HG03045 (cell line): ENCODE data around the gene SMIM41.
A peak's percentile ranks its signal among the peaks of the same experiment; 100 is the strongest.

Source experiments
- ATAC-seq: cut with Tn5 transposase; IDR thresholded peaks from one replicate; pipeline ENCODE4 v1.9.1; 2021; ENCODE audit warnings: mild to moderate bottlenecking, moderate library complexity; ENCODE audit not compliant: unreplicated experiment

Gene SMIM41

DNA sequence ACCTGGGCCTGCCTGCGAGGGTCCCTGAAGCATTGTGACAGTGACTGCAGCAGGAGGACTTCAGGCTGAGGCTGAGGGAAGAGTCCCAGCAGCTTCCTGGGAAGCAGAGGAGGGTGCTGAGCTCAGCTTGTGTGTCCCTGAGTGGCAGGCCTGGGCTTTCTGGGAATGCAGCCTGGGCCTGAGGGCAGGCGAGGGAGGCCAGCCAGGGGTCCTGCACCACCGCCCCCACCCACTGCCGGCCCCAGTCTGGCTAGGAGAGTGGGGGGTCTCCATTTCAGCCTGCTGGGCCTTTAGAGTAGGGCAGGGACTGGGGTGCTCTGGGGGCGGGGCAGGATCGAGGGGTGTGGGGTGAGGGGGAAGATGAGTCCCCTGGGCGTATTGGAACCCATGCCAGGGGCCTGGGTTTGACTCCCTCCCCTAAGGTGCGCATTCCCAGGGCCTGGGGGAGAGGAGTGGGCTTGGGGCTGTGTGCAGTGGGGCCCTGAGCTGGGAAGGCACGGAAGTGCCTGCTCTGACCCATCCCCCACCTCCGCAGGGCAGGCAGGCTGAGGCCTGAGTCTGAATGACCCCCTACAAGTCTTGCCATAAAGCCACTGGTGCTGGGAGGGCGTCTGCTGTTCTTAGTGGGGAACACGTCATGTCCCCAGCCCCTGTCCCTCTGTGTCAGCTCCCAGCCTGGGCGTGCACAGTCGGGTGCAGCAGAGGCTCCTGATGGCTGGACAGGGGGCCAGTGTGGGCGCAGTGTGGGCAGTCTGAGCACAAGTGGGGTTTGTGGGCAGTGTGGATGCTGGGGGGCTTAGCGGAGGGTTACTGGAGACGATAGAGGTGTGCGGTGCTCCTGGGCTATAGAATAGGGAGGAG lies 66.0 kb downstream of the SMIM41 start:
- no peak for ATAC-seq

DNA sequence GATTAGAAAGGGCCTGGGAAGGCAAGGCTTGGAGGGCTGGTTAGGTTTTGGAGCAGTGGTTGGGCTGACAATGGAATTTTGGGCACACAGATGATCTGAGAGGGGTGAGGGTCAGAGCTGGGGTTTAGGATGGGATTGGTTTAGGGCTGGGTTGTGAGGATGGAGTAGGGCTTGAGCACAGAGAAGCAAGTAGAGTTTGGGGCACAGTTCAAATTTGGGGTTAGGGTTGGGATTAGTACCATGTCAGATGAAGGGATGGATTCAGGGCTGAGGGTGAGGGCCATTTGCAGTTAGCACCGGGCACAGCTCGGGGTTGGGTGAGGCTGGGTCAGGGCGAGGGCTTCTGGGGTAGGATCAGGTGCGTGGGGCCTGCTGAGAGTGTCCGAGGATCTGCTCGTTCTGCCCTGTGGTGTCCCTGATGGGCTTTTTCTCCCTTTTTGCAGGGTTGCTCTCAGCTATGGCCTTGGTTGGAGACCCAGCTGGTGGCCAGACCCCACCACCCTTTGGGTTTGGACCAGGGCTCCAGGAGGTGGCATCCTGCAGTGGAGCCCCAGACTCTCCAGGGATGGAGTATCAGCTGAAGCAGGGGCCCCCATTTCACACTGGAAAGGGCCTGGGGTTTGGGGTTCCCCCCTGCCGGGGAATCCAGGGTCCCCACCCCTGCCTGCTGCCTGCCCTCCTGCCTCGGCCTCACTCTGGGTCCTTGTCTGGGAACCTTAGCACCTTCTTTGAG lies 66.8 kb downstream of the SMIM41 start:
- no peak for ATAC-seq

DNA sequence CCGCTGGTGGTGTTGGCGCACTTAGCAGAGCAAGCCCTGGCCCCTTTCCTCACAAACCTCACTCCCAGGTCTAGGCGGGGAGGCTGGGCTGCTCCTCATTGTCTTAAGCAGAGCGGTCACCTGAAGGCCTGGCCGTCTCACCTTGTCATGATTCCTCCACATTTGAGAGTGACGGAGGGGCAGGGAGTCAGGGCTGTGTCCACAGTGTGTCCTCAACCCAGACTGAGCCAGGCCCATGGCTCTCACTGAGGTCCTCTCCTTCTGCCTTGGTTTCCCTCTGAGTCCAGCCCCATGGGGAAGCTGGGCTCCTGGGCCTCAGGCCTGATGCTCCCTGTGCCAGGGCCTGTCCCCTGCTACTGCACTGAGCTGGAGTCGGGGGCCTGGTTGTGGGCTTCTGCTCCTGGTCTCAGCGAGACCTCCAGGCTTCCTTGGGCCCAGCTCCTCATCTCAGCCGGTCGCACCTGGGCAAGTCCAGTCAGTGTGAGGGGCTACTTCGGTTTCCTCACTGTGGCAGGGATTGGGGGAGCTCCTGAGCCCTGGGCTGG lies 67.4 kb downstream of the SMIM41 start:
- ATAC-seq, result no peak

DNA sequence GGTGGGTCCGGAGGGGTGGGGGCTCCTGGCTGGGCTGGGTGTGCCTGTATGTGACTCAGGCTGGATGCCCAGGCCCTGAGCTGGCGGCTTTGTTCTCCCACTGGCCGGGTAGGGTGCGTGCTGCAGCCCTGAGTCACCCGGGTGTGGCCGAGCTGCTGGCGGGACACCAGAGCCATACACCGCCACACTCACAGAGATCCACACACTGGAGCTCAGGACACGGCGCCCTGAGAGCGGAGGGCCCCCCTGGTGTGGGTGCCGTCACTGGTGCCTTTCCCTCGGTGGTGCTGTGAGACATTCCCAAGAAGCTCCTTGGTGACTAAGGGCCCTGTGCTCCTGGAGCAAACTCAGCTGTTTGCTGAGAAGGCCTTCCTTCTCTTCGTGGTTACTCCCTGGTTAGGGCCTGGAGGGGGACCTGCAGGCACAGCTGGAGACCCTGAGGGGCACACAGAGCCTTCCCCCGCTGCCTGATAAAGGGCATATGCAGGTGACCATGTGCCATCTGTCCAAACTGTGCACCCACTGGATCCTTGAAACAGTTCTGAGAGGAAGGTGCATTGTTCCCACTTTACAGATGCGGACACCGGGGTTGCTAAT lies 68.0 kb downstream of the SMIM41 start:
- no peak for ATAC-seq

DNA sequence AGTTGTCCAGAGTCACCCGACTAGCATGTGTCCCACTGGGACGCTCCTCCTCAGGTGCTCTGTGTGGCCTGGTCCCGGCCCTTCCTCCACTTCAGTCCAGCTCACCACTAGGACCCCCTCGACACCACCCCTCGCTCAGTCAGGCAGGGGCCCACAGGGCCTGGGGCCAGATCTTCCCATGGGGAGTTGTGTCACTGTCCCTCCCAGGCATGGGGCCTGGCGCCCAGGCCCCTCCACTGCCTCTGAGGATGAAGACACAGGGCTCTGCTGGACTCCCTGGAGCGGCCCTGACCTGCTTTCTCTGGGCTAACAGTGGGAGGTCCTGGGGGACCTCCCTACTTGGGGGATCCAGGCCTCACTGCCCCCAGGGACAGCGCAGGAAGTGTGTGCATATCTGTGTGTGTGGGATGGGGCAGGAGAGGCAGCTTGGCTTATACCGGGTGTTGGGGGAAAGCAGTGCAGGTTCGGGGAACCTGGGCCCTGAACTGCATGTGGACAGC lies 68.5 kb downstream of the SMIM41 start:
- ATAC-seq, result no peak

- ATAC-seq, result no peak
Measured at GRCh38 chr12:52148464-52149181, 69.1 kb downstream of the SMIM41 start.

- no peak for ATAC-seq
Measured at GRCh38 chr12:52149182-52149641, 69.7 kb downstream of the SMIM41 start.

- no peak for ATAC-seq
Measured at GRCh38 chr12:52149651-52150241, 70.2 kb downstream of the SMIM41 start.

GRCh38 chr12:52151153-52151836 lies 71.8 kb downstream of the SMIM41 start:
- no peak for ATAC-seq

GRCh38 chr12:52151837-52152783 lies 72.6 kb downstream of the SMIM41 start:
- no peak for ATAC-seq

- no peak for ATAC-seq
Measured at GRCh38 chr12:52152905-52153317, 73.4 kb downstream of the SMIM41 start.

DNA sequence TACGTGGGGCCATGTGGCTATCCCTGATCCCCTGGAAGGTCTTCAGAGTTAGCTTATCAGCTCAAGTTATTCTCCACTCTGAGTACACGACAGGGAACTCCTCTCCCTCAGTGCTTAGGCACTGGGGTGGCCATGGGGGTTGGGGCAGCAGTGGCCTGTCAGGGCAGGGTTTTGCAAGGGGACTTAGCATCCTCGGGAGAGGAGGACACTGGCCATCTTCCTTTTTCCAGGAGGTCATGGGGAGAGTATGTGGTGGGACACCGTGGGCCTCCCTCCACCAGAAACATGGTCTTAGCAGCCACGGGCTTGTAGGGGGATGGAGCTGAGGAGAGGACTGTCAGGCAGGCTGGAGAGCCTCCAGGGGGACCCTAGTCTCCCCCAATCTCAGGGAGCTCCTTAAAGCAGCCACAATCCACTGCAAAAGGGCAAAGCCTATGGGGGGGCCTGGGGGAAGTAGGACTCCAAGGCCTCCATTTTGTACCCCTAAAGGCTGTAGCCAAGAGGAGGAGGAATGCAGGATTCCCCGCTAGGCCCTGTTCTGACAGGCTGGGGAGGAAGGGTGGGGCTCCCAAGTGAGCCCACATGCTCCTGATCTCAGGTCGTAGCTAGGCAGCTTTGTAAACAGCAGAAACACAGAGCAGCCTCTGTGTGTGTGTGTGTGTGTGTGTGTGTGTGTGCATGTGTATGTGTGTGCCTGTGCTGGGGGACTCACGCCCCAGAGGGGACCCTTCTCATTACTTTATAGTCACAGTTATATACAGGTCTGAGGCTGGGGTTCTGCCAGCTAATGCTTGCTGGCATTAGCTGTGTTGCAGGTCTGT lies 75.8 kb downstream of the SMIM41 start:
- ATAC-seq, result no peak

DNA sequence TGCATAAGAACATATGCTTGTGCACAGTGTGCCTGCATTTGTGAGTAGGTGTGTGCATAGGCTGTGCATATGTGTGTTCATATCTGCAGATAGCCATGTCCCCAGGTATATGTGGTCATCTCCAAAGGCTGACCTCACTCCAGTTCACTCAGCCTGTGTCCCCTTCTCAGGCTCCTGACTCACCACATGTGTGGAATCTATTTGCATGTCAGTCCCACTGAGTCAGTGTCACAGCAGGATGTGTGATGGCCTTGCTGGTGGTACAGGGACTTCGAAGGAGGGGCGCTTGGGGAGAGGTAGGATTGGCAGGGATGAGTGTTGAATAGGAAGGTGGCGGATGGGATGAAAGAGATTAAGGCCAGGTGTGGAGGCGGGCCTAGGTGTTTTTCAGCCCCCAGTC lies 76.8 kb downstream of the SMIM41 start:
- ATAC-seq, result no peak

DNA sequence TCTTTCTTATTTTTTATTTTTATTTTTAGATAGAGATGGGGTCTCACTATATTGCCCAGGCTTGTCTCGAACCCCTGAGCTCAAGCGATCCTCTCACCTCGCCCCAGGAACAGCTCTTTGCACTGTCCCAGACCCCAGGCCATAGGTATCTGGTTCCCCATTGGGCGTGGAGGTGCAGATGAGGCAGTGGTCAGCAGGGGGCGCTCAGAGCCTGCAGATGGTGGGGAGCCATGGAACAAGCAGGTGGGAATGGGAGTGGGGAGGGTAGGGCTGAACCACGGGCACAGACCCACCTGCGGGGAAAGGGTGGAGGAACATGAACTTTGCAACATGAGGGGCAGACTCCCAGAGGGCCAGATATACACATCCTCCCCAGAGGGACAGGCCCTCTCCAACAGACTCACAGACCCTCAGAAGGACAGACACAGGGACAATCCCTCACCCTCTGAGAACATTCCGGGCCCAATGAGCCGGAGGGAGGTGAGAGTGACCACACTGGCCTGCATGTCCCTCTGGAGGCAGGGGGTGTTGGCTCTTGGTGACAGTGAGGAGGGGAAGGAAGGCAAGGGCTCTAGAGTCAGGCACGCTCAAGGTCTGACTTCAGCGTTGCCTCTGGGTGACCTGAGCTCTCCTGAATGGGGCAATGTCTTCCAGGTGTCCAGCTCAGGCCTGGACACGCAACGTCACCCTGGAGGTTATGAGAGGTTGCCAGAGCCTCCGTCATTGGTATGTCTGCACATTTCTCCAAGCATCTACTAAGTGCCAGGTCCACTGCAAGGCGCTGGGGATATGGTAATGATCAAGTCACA lies 77.5 kb downstream of the SMIM41 start:
- peak; percentile 54 for ATAC-seq

- no peak for ATAC-seq
Measured at GRCh38 chr12:52157566-52158150, 78.2 kb downstream of the SMIM41 start.
